Measurements from ENCODE around the gene TMEM225B. TPM values are rescaled to one million over a fixed set of nuclear protein-coding genes. Genes with fewer than 3 reads are reported as not detected.
"Not testable (repeated sequence)": the region's sequence is repeated elsewhere in the genome, so short reads cannot be mapped to it uniquely, and the experiment has no call there.

TMEM225B gene
- total RNA-seq, 2 donors from 2014 or later: 23.5 TPM; not detected in 1

DNA sequence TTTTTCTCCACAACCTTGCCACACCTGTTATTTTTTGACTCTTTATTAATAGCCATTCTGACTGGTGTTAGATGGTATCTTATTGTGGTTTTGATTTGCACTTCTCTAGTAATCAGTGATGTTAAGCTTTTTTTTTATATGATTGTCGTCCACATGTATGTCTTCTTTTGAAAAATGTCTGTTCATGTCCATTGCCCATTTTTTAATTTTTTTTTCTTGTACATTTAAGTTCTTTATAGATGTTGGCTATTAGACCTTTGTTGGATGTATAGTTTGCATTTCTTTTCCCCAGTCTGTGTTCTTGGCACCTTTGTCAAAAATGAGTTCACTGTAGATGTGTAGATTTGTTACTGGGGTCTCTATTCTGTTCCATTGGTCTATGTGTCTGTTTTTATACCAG lies 47.5 kb downstream of the TMEM225B start:
- Histone ChIP-seq H3K4me1 (replicated peaks) (no peaks in the 10 kb centered on the region), H3K9me3 (no peaks in the 10 kb centered on the region), H3K36me3 (peaks cover 0 to 4% of the 10 kb centered on the region in 2 donors), H3K27ac (no peak overlapping the region), H3K27me3 (replicated peaks; ENCODE audit: insufficient read depth) (no peaks in the 10 kb centered on the region), H3K4me3 (no peak overlapping the region)
- 97% methylated on average over 1 of the region's 1 CpG for WGBS
- intact Hi-C loops (cut with DNase I): no loop called here
- TF ChIP-seq, protein P1, sequence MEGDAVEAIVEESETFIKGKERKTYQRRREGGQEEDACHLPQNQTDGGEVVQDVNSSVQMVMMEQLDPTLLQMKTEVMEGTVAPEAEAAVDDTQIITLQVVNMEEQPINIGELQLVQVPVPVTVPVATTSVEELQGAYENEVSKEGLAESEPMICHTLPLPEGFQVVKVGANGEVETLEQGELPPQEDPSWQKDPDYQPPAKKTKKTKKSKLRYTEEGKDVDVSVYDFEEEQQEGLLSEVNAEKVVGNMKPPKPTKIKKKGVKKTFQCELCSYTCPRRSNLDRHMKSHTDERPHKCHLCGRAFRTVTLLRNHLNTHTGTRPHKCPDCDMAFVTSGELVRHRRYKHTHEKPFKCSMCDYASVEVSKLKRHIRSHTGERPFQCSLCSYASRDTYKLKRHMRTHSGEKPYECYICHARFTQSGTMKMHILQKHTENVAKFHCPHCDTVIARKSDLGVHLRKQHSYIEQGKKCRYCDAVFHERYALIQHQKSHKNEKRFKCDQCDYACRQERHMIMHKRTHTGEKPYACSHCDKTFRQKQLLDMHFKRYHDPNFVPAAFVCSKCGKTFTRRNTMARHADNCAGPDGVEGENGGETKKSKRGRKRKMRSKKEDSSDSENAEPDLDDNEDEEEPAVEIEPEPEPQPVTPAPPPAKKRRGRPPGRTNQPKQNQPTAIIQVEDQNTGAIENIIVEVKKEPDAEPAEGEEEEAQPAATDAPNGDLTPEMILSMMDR (IDR thresholded peaks at IDR 0.05): no peak
- no peak for TF ChIP-seq POLR2A (IDR thresholded peaks at IDR 0.05)
- TF ChIP-seq POLR2AphosphoS5 (IDR thresholded peaks at IDR 0.05): no peak
- DNase-seq (ENCODE audit: low spot score): no peak

DNA sequence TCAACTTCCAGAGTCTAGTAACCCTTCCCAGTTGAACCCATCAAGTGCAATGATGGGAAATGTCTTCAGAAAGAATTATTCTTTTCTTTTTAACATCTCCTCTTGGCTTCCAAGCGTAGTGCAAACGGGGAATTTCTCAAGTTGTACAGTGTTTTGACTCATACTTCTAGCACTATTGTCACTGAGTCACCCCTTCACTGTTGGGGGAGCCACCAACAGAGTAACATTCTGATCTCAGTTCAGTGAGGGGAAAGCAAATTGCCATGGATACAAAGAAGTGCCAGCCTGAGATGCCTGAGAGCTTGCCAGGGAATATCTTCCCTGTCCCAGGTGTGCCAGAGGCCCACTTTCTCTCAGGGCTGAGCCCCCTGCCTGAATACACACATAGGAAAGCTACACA lies 50.8 kb downstream of the TMEM225B start:
- DNase-seq (ENCODE audit: low spot score): no peak
- Histone ChIP-seq H3K9me3 (no peaks in the 10 kb centered on the region), H3K36me3 (peaks cover 0 to 2% of the 10 kb centered on the region in 2 donors), H3K4me3 (no peak overlapping the region), H3K4me1 (replicated peaks) (no peaks in the 10 kb centered on the region), H3K27me3 (replicated peaks; ENCODE audit: insufficient read depth) (no peaks in the 10 kb centered on the region), H3K27ac (no peak overlapping the region)
- intact Hi-C loops (cut with DNase I): no loop called here
- TF ChIP-seq, protein P1 (IDR thresholded peaks at IDR 0.05): no peak
- TF ChIP-seq POLR2AphosphoS5 (IDR thresholded peaks at IDR 0.05) (no peak), POLR2A (IDR thresholded peaks at IDR 0.05) (no peak)
- 96% methylated on average over 2 of the region's 2 CpGs for WGBS

DNA sequence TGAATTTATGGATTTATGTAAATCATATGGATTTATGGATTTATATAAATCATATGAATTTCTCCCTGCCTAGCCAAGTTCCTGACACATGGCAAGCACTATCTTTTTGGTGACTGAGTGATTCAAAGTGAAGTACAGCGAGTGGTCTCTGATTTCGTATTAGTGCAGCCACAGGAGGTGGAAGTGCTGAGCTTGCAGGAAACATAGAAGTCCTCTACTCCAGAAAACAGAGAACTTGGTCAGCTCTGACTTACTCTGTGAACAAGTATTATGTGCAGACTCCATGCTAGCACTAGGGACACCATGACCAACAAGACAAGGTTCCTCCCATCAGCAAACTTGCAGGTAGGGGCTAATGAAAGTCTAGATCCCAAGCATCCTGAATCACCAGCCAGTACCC lies 53.2 kb downstream of the TMEM225B start:
- DNase-seq (ENCODE audit: low spot score): no peak
- 100% methylated on average over 2 of the region's 2 CpGs for WGBS
- no peaks in the 10 kb centered on the region for H3K36me3 ChIP-seq

DNA sequence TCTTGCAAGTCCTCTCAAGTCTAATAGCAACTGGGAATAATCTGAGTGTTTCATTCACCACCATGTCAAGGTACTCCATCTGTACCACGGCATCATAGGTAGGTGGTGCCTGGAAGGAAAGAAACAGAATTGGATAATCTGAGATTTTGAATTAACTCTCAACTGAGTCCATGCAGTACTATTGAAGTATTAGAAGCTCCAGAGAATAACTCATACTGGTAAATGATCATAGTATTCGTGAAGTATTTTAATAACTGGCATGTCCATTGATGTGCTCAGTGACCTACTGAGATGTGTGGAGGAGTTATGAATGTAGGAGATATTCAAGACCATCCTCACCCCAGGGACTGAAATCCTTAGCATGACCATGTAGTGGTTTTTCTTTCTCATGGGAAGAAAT lies 54.6 kb downstream of the TMEM225B start:
- no peaks in the 10 kb centered on the region for H3K27me3 ChIP-seq (replicated peaks; ENCODE audit: insufficient read depth)
- H3K4me3 ChIP-seq: no peak overlapping the region
- no peaks in the 10 kb centered on the region for H3K36me3 ChIP-seq
- H3K9me3 ChIP-seq: no peaks in the 10 kb centered on the region
- no peak for DNase-seq (ENCODE audit: low spot score)
- no peak for TF ChIP-seq POLR2AphosphoS5 (IDR thresholded peaks at IDR 0.05)
- TF ChIP-seq POLR2A (IDR thresholded peaks at IDR 0.05): no peak
- TF ChIP-seq, protein P1 (IDR thresholded peaks at IDR 0.05): no peak
- H3K27ac ChIP-seq: no peak overlapping the region
- 95% methylated on average over 2 of the region's 2 CpGs for WGBS
- H3K4me1 ChIP-seq (replicated peaks): no peaks in the 10 kb centered on the region
- intact Hi-C loops (cut with DNase I): no loop called here

More for the DNA sequence above, 53.2 kb downstream of the TMEM225B start:
- H3K4me1 ChIP-seq (replicated peaks): no peaks in the 10 kb centered on the region
- TF ChIP-seq POLR2A (IDR thresholded peaks at IDR 0.05) (no peak), POLR2AphosphoS5 (IDR thresholded peaks at IDR 0.05) (no peak)
- TF ChIP-seq, protein P1 (IDR thresholded peaks at IDR 0.05): no peak
- no peaks in the 10 kb centered on the region for H3K27me3 ChIP-seq (replicated peaks; ENCODE audit: insufficient read depth)
- no peak overlapping the region for H3K27ac ChIP-seq
- intact Hi-C loops (cut with DNase I): no loop called here
- no peak overlapping the region for H3K4me3 ChIP-seq
- H3K9me3 ChIP-seq: no peaks in the 10 kb centered on the region

DNA sequence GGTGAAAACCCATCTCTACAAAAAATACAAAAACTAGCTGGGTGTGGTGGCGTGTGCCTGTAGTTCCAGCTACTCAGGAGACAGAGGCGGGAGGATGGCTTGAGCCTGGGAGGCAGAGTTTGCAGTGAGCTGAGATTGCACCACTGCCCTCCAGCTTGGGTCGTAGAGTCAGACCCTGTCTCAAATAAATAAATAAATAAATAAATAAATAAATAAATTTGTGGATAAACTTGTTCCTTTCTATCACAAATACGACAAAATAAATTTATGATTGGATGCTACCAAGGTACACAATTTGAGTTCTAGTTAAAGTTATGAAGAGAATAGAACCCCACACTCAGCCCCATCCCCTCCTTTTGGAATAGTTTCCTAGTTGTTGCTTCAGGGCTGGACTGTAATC lies 55.2 kb downstream of the TMEM225B start:
- H3K9me3 ChIP-seq; intact Hi-C loops (cut with DNase I); H3K27me3 ChIP-seq (replicated peaks; ENCODE audit: insufficient read depth); H3K27ac ChIP-seq; H3K4me1 ChIP-seq (replicated peaks); H3K4me3 ChIP-seq; H3K36me3 ChIP-seq; DNase-seq (ENCODE audit: low spot score): not testable (repeated sequence)
- WGBS: 95% methylated on average over 4 of the region's 4 CpGs
